ENCODE measurements around the gene ELP6. TPM values are rescaled to one million over a fixed set of nuclear protein-coding genes. Genes with fewer than 3 reads are reported as not detected.

ELP6 gene
- total and polyA plus RNA-seq, 8 donors: 6.2 to 28.3 (median 18.0) TPM; not detected in 1

DNA sequence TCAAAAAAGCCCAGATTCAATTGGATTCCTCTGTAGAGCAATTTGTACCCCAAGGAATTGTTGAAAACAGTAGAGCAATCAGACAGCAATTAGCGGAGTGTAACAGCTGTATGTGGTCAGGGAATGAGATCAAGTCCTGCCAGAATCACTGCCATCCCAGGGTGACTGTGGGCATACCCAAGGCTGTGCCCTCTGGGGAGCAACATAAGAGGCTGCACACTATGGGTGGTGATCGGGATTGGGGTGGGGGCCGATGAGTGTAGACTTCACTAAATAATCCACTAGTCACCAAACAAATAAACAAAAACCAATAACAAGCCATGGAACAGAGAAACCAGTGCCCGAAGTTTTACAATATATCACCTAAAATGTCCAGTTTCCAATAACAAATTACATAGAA, 12.1 kb upstream of the ELP6 start:
- 83 to 94% (median 90%) methylated on average over 4 of the region's 4 CpGs for WGBS, 5 donors
- intact Hi-C loops (cut with DNase I; ENCODE audit: low total_unique reads): no loop called here
- Histone ChIP-seq H3K27ac (no peak overlapping the region), H3K4me1 (peaks cover 0 to 12% (median 7%) of the 10 kb centered on the region in 4 donors), H3K27me3 (no peaks in the 10 kb centered on the region), H3K4me3 (no peak overlapping the region), H3K9me3 (no peaks in the 10 kb centered on the region), H3K36me3 (no peaks in the 10 kb centered on the region)
- no peak for DNase-seq
- TF ChIP-seq POLR2A (IDR thresholded peaks at IDR 0.05): no peak
- TF ChIP-seq POLR2AphosphoS5 (IDR thresholded peaks at IDR 0.05): no peak

DNA sequence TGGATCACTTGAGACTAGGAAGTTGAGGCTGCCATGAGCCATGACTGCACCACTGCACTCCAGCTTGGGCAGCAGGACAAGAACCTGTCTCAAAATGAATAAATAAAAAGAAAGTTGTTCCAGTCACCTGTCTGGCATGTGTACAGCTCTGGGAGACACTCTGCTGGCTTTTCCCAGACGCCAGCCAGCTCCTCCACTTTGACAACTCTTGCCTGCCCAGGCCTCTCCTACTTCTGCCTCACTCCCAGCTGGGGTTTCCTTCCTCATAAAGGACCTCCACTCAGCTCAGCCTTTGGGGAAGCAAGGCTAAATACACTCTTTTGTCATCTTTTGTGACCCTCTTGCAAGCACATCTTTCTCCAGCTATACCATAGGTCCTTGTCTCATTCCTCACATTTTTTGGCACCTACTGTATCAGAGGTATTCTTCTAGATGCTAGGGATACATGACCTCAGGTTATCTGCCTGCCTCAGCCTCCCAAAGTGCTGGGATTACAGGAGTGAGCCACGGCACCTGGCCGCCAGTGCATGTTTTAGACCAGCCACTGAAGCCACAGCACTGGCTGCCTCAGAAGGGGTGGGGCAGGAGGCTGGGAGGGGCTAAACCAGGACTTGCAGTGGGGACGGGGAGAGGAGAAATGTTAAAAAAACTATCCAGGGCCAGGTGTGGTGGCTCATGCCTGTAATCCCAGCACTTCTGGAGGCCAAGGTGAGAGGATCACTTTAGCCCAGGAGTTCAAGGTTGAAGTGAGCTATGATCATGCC, 10.0 kb upstream of the ELP6 start:
- intact Hi-C loops (cut with DNase I; ENCODE audit: low total_unique reads): loop anchor here (5.0 kb wide), 1 partner anchor 269 kb away; no protein-coding TSS in a partner anchor
- DNase-seq: no peak
- peaks cover 0 to 12% (median 7%) of the 10 kb centered on the region in 4 donors for H3K4me1 ChIP-seq
- no peak overlapping the region for H3K27ac ChIP-seq
- H3K4me3 ChIP-seq: no peak overlapping the region
- no peaks in the 10 kb centered on the region for H3K36me3 ChIP-seq
- no peaks in the 10 kb centered on the region for H3K9me3 ChIP-seq
- TF ChIP-seq CTCF (IDR thresholded peaks at IDR 0.05): no peak
- no peak for TF ChIP-seq POLR2A (IDR thresholded peaks at IDR 0.05)
- no peak for TF ChIP-seq EP300 (IDR thresholded peaks at IDR 0.05)
- no peak for TF ChIP-seq POLR2AphosphoS5 (IDR thresholded peaks at IDR 0.05)
- no peaks in the 10 kb centered on the region for H3K27me3 ChIP-seq
- WGBS, 5 donors: 50 to 61% (median 53%) methylated on average over 4 of the region's 4 CpGs

DNA sequence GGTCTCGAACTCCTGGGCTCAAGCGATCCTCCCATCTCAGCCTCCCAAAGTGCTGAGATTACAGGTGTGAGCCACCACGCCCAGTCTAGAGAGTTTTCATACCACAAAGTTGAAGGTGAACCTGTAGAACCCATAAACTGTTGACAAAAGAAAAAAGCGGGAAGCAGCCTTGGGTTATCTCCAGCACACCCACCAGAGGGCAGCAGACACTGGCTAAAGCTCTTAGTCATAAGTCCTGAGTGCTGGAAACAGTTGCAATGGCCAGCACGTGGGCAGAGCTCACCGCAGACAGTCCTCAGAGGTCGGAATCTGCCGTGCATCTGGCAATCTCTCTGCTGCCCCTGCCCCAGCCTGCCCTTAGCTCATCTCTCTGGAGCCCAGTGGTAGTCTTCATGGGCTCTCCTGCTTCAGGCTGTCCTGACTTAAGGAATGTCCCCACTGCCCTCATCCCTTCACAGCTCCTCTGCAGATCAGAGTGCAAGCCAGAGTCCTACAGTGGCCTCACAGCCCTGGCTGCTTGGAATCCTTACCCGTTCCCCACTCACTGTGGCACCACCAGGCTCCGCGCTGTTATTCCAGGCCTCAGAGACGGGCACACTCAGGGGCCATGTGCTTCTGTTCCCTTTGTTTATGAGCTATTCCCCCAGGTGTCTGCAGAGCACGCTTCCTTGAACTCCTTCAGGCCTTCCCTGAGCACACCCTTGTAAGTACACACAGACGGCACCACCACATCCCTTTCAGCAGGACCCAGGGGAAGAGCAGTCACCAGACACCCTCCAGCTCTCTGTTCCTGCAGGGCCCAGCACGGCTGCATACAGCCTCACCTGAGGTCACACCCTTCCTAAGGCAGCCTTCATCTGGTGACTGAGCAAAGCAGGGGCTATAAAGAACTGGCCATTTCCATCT, 8.8 kb upstream of the ELP6 start:
- intact Hi-C loops (cut with DNase I; ENCODE audit: low total_unique reads): loop anchor here (5.0 kb wide), 1 partner anchor 270 kb away; no protein-coding TSS in a partner anchor
- no peaks in the 10 kb centered on the region for H3K36me3 ChIP-seq
- peak in 2 of 3 donors; percentile 7 to 83 for TF ChIP-seq POLR2AphosphoS5 (IDR thresholded peaks at IDR 0.05)
- no peak for TF ChIP-seq EP300 (IDR thresholded peaks at IDR 0.05)
- peak in 6 of 7 experiments; percentile 26 to 94 (median 85) for TF ChIP-seq CTCF (IDR thresholded peaks at IDR 0.05)
- no peak overlapping the region for H3K4me3 ChIP-seq
- peaks cover 0 to 12% (median 7%) of the 10 kb centered on the region in 4 donors for H3K4me1 ChIP-seq
- 32 to 40% (median 35%) methylated on average over 13 to 15 of the region's 15 CpGs for WGBS, 5 donors
- DNase-seq: peak; percentile 83 to 95
- H3K9me3 ChIP-seq: no peaks in the 10 kb centered on the region
- H3K27ac ChIP-seq: no peak overlapping the region
- H3K27me3 ChIP-seq: no peaks in the 10 kb centered on the region

DNA sequence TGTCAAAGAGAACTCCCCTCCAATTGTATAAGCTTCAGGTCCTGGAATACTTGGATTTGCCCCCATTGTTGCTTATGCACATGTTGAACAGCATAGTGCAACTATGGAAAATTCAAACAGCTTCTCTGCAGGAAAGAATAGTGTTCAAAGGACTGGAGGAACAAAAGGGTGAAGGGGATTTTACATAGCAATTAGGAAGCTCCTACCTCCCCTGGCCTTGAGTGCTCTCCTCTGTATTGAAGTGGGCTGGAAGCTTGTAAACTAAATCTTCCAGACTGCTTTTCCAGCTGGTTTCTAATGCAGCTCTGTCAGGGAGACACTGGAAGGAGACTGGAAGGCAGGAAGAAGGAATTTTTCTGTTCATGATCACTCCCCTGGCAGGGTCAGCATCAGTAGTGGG, 7.2 kb upstream of the ELP6 start:
- H3K36me3 ChIP-seq: no peaks in the 10 kb centered on the region
- H3K4me1 ChIP-seq: peaks cover 0 to 12% (median 7%) of the 10 kb centered on the region in 4 donors
- intact Hi-C loops (cut with DNase I; ENCODE audit: low total_unique reads): loop anchor here (5.0 kb wide), 1 partner anchor 272 kb away; no protein-coding TSS in a partner anchor
- no peak overlapping the region for H3K27ac ChIP-seq
- H3K4me3 ChIP-seq: no peak overlapping the region
- H3K27me3 ChIP-seq: no peaks in the 10 kb centered on the region
- no peaks in the 10 kb centered on the region for H3K9me3 ChIP-seq
- TF ChIP-seq CTCF (IDR thresholded peaks at IDR 0.05): no peak
- TF ChIP-seq POLR2A (IDR thresholded peaks at IDR 0.05): no peak
- TF ChIP-seq POLR2AphosphoS5 (IDR thresholded peaks at IDR 0.05): no peak
- TF ChIP-seq EP300 (IDR thresholded peaks at IDR 0.05): no peak
- DNase-seq: no peak
